Measurements from ENCODE around the gene UBXN6.

GRCh38 chr19:4400135-4400936 is 57.3 kb downstream of the UBXN6 start, which contains the start of gene SH3GL1:
- TF ChIP-seq EGR1 (IDR thresholded peaks at IDR 0.05) (no peak), FOXM1 (IDR thresholded peaks at IDR 0.05; ENCODE audit: borderline replicate concordance, low read depth) (no peak), TAF1 (IDR thresholded peaks at IDR 0.05; ENCODE audit: low read depth) (0 out of 2 replicates have a peak, but pooled peaks have one; percentile 4), CEBPB (IDR thresholded peaks at IDR 0.05) (no peak), YY1 (IDR thresholded peaks at IDR 0.05; ENCODE audit: low read depth) (no peak; the same call in 1 of the 2 replicates), RAD21 (IDR thresholded peaks at IDR 0.05; ENCODE audit: low read depth) (peak; percentile 61), EP300 (IDR thresholded peaks at IDR 0.05; ENCODE audit: borderline replicate concordance) (peak; percentile 38; the same call in 1 of the 2 replicates), TEAD4 (IDR thresholded peaks at IDR 0.05) (peak; percentile 38; the same call in 1 of the 2 replicates), CREB1 (IDR thresholded peaks at IDR 0.05; ENCODE audit: low read depth) (no peak), ZBTB7A (IDR thresholded peaks at IDR 0.05; ENCODE audit: low read depth) (no peak), TCF12 (IDR thresholded peaks at IDR 0.05; ENCODE audit: low read depth) (0 out of 2 replicates have a peak, but pooled peaks have one; percentile 17)
- TF ChIP-seq, protein P1, sequence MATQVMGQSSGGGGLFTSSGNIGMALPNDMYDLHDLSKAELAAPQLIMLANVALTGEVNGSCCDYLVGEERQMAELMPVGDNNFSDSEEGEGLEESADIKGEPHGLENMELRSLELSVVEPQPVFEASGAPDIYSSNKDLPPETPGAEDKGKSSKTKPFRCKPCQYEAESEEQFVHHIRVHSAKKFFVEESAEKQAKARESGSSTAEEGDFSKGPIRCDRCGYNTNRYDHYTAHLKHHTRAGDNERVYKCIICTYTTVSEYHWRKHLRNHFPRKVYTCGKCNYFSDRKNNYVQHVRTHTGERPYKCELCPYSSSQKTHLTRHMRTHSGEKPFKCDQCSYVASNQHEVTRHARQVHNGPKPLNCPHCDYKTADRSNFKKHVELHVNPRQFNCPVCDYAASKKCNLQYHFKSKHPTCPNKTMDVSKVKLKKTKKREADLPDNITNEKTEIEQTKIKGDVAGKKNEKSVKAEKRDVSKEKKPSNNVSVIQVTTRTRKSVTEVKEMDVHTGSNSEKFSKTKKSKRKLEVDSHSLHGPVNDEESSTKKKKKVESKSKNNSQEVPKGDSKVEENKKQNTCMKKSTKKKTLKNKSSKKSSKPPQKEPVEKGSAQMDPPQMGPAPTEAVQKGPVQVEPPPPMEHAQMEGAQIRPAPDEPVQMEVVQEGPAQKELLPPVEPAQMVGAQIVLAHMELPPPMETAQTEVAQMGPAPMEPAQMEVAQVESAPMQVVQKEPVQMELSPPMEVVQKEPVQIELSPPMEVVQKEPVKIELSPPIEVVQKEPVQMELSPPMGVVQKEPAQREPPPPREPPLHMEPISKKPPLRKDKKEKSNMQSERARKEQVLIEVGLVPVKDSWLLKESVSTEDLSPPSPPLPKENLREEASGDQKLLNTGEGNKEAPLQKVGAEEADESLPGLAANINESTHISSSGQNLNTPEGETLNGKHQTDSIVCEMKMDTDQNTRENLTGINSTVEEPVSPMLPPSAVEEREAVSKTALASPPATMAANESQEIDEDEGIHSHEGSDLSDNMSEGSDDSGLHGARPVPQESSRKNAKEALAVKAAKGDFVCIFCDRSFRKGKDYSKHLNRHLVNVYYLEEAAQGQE (IDR thresholded peaks at IDR 0.05; ENCODE audit: low read depth), result no peak
- TF ChIP-seq, protein P2, sequence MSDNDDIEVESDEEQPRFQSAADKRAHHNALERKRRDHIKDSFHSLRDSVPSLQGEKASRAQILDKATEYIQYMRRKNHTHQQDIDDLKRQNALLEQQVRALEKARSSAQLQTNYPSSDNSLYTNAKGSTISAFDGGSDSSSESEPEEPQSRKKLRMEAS (IDR thresholded peaks at IDR 0.05), result peak; percentile 83
